H1 (cell line): Measurements from ENCODE around the gene ADGRL3. TPM values are rescaled to one million over a fixed set of nuclear protein-coding genes. Genes with fewer than 3 reads are reported as not detected.

Source experiments
- CTCF ChIA-PET: fragments of 300-600 bp; sonication (Branson Sonifier 250); formaldehyde crosslinking; loops from one replicate; lab custom pipeline; 2021; ENCODE audit not compliant: partially characterized antibody; lab: Charles Lee
- POLR2A ChIA-PET: fragments of 300-600 bp; sonication (Branson Sonifier 250); formaldehyde crosslinking; loops from one replicate; lab custom pipeline; 2021; ENCODE audit warnings: inconsistent platforms; ENCODE audit not compliant: partially characterized antibody; lab: Charles Lee
- DNase-seq, 2 experiments: peaks; one replicate each; pipeline versions ENCODE4 v3.0.0 to v3.0.0-alpha.2; 2010 to 2022; ENCODE audit warnings: low spot score in 2 of 2, low read depth in 1 of 2, mixed read lengths in 1 of 2
- FAIRE-seq: peaks from 2 replicates; lab custom pipeline; 2011; peaks lifted over from hg19 to GRCh38; lab: Jason Lieb, UNC
- H2AFZ ChIP-seq: 2 replicates; pipeline ENCODE4 v1.8.1; 2012; ENCODE audit warnings: low read length, inconsistent platforms
- H2AK5ac ChIP-seq: 2 replicates; pipeline ENCODE4 v1.6.1; 2013; ENCODE audit warnings: low read depth, low read length
- H2BK120ac ChIP-seq: replicated peaks from 2 replicates; pipeline ENCODE3; 2013; ENCODE audit warnings: low read depth, low read length, inconsistent platforms
- H2BK12ac ChIP-seq: 2 replicates; pipeline ENCODE4 v1.6.1; 2013; ENCODE audit warnings: low read depth, low read length
- H2BK15ac ChIP-seq: 2 replicates; pipeline ENCODE4 v1.6.1; 2013; ENCODE audit warnings: low read length
- H2BK20ac ChIP-seq: 2 replicates; pipeline ENCODE4 v1.6.1; 2013; ENCODE audit warnings: low read length
- H2BK5ac ChIP-seq: 2 replicates; pipeline ENCODE4 v1.6.1; 2013; ENCODE audit warnings: low read depth, low read length
- H3K14ac ChIP-seq: 2 replicates; pipeline ENCODE4 v1.6.1; 2013; ENCODE audit warnings: inconsistent platforms; ENCODE audit not compliant: insufficient read length
- H3K18ac ChIP-seq: 2 replicates; pipeline ENCODE4 v1.6.1; 2013; ENCODE audit warnings: low read length; ENCODE audit errors: extremely low read depth
- H3K23ac ChIP-seq: 2 replicates; pipeline ENCODE4 v1.6.1; 2013; ENCODE audit warnings: inconsistent platforms; ENCODE audit not compliant: insufficient read length
- H3K23me2 ChIP-seq: 2 replicates; pipeline ENCODE4 v1.6.1; 2013; ENCODE audit warnings: low read depth, low read length
- H3K27ac ChIP-seq: 2 replicates; pipeline ENCODE4 v1.6.1; 2011; ENCODE audit warnings: low read depth, low read length, inconsistent platforms
- H3K27me3 ChIP-seq, 4 experiments: replicated peaks in 1 of 4; 1 replicate in 1 of 4; 2 replicates in 3 of 4; pipeline versions ENCODE4 v1.6.1 to v1.8.1; 2011 to 2013; ENCODE audit warnings: low read length in 3 of 4, mild to moderate bottlenecking in 3 of 4, inconsistent platforms in 2 of 4, mixed read lengths in 2 of 4, moderate library complexity in 1 of 4; ENCODE audit not compliant: control insufficient read depth in 3 of 4, insufficient read depth in 3 of 4; ENCODE audit errors: extremely low read depth in 1 of 4
- H3K36me3 ChIP-seq, 4 experiments: 2 replicates each; pipeline versions ENCODE4 v1.6.1 to v1.8.1; 2011 to 2013; ENCODE audit warnings: mild to moderate bottlenecking in 4 of 4, low read length in 3 of 4, moderate library complexity in 2 of 4, control low read depth in 1 of 4, inconsistent platforms in 1 of 4; ENCODE audit not compliant: insufficient read depth in 4 of 4, control insufficient read depth in 2 of 4
- H3K4ac ChIP-seq: replicated peaks from 2 replicates; pipeline ENCODE3; 2013; ENCODE audit warnings: low read length, low read depth, mixed read lengths, inconsistent platforms; ENCODE audit not compliant: insufficient read length
- H3K4me1 ChIP-seq, 4 experiments: replicated peaks in 1 of 4; 1 replicate in 1 of 4; 2 replicates in 3 of 4; pipeline versions ENCODE4 v1.6.1 to v1.8.1; 2011 to 2013; ENCODE audit warnings: low read length in 3 of 4, inconsistent platforms in 2 of 4, mixed read lengths in 1 of 4; ENCODE audit not compliant: insufficient read depth in 4 of 4, control insufficient read depth in 3 of 4
- H3K4me2 ChIP-seq, 2 experiments: 2 replicates each; pipeline versions ENCODE4 v1.6.1 to v1.8.1; 2011 to 2013; ENCODE audit warnings: low read depth in 2 of 2, low read length in 2 of 2, control low read depth in 1 of 2, inconsistent platforms in 1 of 2, mild to moderate bottlenecking in 1 of 2; ENCODE audit not compliant: insufficient read depth in 1 of 2
- H3K4me3 ChIP-seq, 4 experiments: fragments of 200-600, 300-600 bp in 1 of 4; sonication (generic), shearing (Covaris generic), sonication (Bioruptor Twin) in 1 of 4; 2 replicates each; pipeline versions ENCODE4 v1.5.1 to v1.8.1; 2011 to 2016; ENCODE audit warnings: low read length in 4 of 4, low read depth in 3 of 4, control low read depth in 2 of 4, inconsistent platforms in 2 of 4, mild to moderate bottlenecking in 2 of 4, mixed read lengths in 1 of 4, moderate library complexity in 1 of 4; ENCODE audit not compliant: insufficient read depth in 2 of 4; ENCODE audit errors: extremely low read depth in 1 of 4
- H3K56ac ChIP-seq: replicated peaks from 2 replicates; pipeline ENCODE3; 2013; ENCODE audit warnings: low read depth, mild to moderate bottlenecking, mixed read lengths, low read length, inconsistent platforms; ENCODE audit not compliant: insufficient read length
- H3K79me1 ChIP-seq: 2 replicates; pipeline ENCODE4 v1.6.1; 2013; ENCODE audit warnings: low read depth, low read length, control low read depth
- H3K79me2 ChIP-seq, 2 experiments: 2 replicates each; pipeline versions ENCODE4 v1.6.1 to v1.8.1; 2012 to 2013; ENCODE audit warnings: low read length in 2 of 2, mild to moderate bottlenecking in 2 of 2, inconsistent platforms in 1 of 2; ENCODE audit not compliant: insufficient read depth in 2 of 2, control insufficient read depth in 1 of 2
- H3K9ac ChIP-seq, 4 experiments: replicated peaks in 1 of 4; 1 replicate in 1 of 4; 2 replicates in 3 of 4; pipeline versions ENCODE4 v1.6.1 to v1.8.1; 2011 to 2013; ENCODE audit warnings: low read depth in 3 of 4, low read length in 3 of 4, control low read depth in 2 of 4, mild to moderate bottlenecking in 2 of 4, moderate library complexity in 2 of 4, inconsistent platforms in 1 of 4; ENCODE audit errors: extremely low read depth in 1 of 4
- H3K9me3 ChIP-seq, 2 experiments: 2 replicates each; pipeline versions ENCODE4 v1.6.1 to v1.8.1; 2012 to 2013; ENCODE audit warnings: mild to moderate bottlenecking in 2 of 2, moderate library complexity in 2 of 2, control low read depth in 1 of 2, inconsistent platforms in 1 of 2, low read depth in 1 of 2, low read length in 1 of 2, mixed read lengths in 1 of 2; ENCODE audit not compliant: insufficient read depth in 2 of 2
- H4K20me1 ChIP-seq, 2 experiments: replicated peaks in 1 of 2; 2 replicates each; pipeline versions ENCODE3 to v1.8.1; 2011 to 2013; ENCODE audit warnings: inconsistent platforms in 2 of 2, low read length in 2 of 2, mild to moderate bottlenecking in 1 of 2; ENCODE audit not compliant: insufficient read depth in 2 of 2, control insufficient read depth in 1 of 2
- H4K5ac ChIP-seq: 2 replicates; pipeline ENCODE4 v1.6.1; 2013; ENCODE audit warnings: low read length, low read depth, mixed read lengths, inconsistent platforms; ENCODE audit not compliant: insufficient read length
- H4K8ac ChIP-seq: 2 replicates; pipeline ENCODE4 v1.8.0; 2013; ENCODE audit warnings: mild to moderate bottlenecking, moderate library complexity, low read length, inconsistent platforms; ENCODE audit not compliant: insufficient read depth; ENCODE audit errors: extremely low read depth
- H4K91ac ChIP-seq: replicated peaks from 2 replicates; pipeline ENCODE3; 2013; ENCODE audit warnings: low read length, mixed read lengths, inconsistent platforms; ENCODE audit not compliant: insufficient read length
- BCL11A ChIP-seq, 2 experiments: IDR thresholded peaks; one replicate each; pipeline ENCODE4 v1.6.1; 2011; ENCODE audit warnings: low read depth in 2 of 2, low read length in 2 of 2, mild to moderate bottlenecking in 2 of 2
- BRCA1 ChIP-seq: IDR thresholded peaks from 2 replicates; pipeline ENCODE4 v1.6.1; 2012; ENCODE audit warnings: low read depth, low read length, improper control_type of control experiment
- EP300 ChIP-seq, 2 experiments: IDR thresholded peaks; 1 replicate in 1 of 2; 2 replicates in 1 of 2; pipeline ENCODE4 v1.6.1; 2011 to 2012; ENCODE audit warnings: low read depth in 2 of 2, low read length in 2 of 2, mild to moderate bottlenecking in 2 of 2, borderline replicate concordance in 1 of 2, inconsistent platforms in 1 of 2, moderate library complexity in 1 of 2
- HDAC6 ChIP-seq: IDR thresholded peaks from one replicate; pipeline ENCODE4 v1.7.1; 2012; ENCODE audit warnings: low read depth, mild to moderate bottlenecking, inconsistent platforms, low read length, moderate library complexity
- NANOG ChIP-seq: IDR thresholded peaks from 2 replicates; pipeline ENCODE4 v1.6.1; 2011; ENCODE audit warnings: low read length, low read depth, mild to moderate bottlenecking, inconsistent platforms; ENCODE audit not compliant: insufficient read depth, poor library complexity, severe bottlenecking
- RFX5 ChIP-seq: IDR thresholded peaks from 2 replicates; pipeline ENCODE4 v1.6.1; 2011; ENCODE audit warnings: low read depth, low read length, improper control_type of control experiment, borderline replicate concordance
- SIX5 ChIP-seq: IDR thresholded peaks from 2 replicates; pipeline ENCODE4 v1.6.1; 2011; ENCODE audit warnings: mild to moderate bottlenecking, low read depth, low read length
- SP4 ChIP-seq: IDR thresholded peaks from 2 replicates; pipeline ENCODE4 v1.6.1; 2012; ENCODE audit warnings: low read length, inconsistent platforms
- polyA plus RNA-seq, 7 experiments: library from polyadenylated mRNA; depleted of rRNA in 3 of 7; stranded (reverse) in 5 of 7; unstranded in 2 of 7; fragments of >200 nt in 5 of 7; fragments of 200-250 nt in 2 of 7; gene quantifications; 1 replicate in 5 of 7; 2 replicates in 1 of 7; 4 replicates in 1 of 7; pipeline versions ENCODE4 v1.2.1 to v1.2.3, GENCODE V29; 2011 to 2013; ENCODE audit warnings: missing spikeins in 2 of 7, mixed read lengths in 2 of 7
- total RNA-seq: library from RNA; stranded (reverse); fragmentation: NEBNext Ultra II Directional; extraction: Animal tissue kit (Norgen Biotek cat#: 25700); gene quantifications from 2 replicates; pipeline ENCODE4 v1.2.1, GENCODE V29; 2021

Gene ADGRL3
- total and polyA plus RNA-seq, 2 of the 8 experiments (the other 6 are each of a cell fraction or from before 2014, with no cell fraction given) = 6.6 to 13.0 TPM

- Histone ChIP-seq H2BK120ac (no peak overlapping the region), H3K4me2 (no peak overlapping the region), H3K4me1 (peaks cover 0 to 5% (median 2%) of the 10 kb centered on the region in 4 experiments; a peak in 2 of 7 replicates)
Observed at GRCh38 chr4:61739887-61740286, 539.8 kb downstream of the ADGRL3 start.

More at GRCh38 chr4:61739887-61740286, 539.8 kb downstream of the ADGRL3 start:
- no peak overlapping the region for H4K5ac ChIP-seq
- POLR2A ChIA-PET = no interaction called here
- no peaks in the 10 kb centered on the region for H3K23me2 ChIP-seq
- no peak for FAIRE-seq
- H3K4me3 ChIP-seq = no peak overlapping the region
- no peak overlapping the region for H2AK5ac ChIP-seq
- H3K9me3 ChIP-seq = peaks cover 15 to 17% of the 10 kb centered on the region in 2 experiments
- no peak for DNase-seq
- H3K79me1 ChIP-seq = no peaks in the 10 kb centered on the region
- H3K27ac ChIP-seq = no peak overlapping the region
- H2BK12ac ChIP-seq = no peak overlapping the region
- no peak overlapping the region for H2BK15ac ChIP-seq
- H3K4ac ChIP-seq = no peak overlapping the region
- H3K79me2 ChIP-seq = no peaks in the 10 kb centered on the region; a peak in 2 of 4 replicates
- peaks cover 0 to 2% of the 10 kb centered on the region in 2 experiments for H4K20me1 ChIP-seq
- no peak overlapping the region for H3K56ac ChIP-seq
- CTCF ChIA-PET = interaction anchor here (1.4 kb wide), 1 partner anchor 17 kb away, joined by 7 read pairs; no protein-coding TSS in a partner anchor
- no peaks in the 10 kb centered on the region for H3K27me3 ChIP-seq
- no peak overlapping the region for H3K18ac ChIP-seq
- H3K36me3 ChIP-seq = peaks cover 4 to 77% (median 44%) of the 10 kb centered on the region in 4 experiments; a peak in 6 of 8 replicates
- no peak overlapping the region for H2BK5ac ChIP-seq
- H3K9ac ChIP-seq = no peak overlapping the region
- H3K23ac ChIP-seq = no peak overlapping the region
- H4K8ac ChIP-seq = no peak overlapping the region
- no peak overlapping the region for H2BK20ac ChIP-seq
- TF ChIP-seq NANOG = no peak
- TF ChIP-seq EP300 (IDR thresholded peaks at IDR 0.05; ENCODE audit: borderline replicate concordance in 1 of 2, low read depth in 2 of 2, low read length in 2 of 2) = no peak
- no peak for TF ChIP-seq SIX5
- no peak for TF ChIP-seq BCL11A (IDR thresholded peaks at IDR 0.05; ENCODE audit: low read depth in 2 of 2, low read length in 2 of 2)
- TF ChIP-seq BRCA1 = no peak
- TF ChIP-seq HDAC6 = no peak
- no peak for TF ChIP-seq SP4
- no peak for TF ChIP-seq RFX5
- H3K14ac ChIP-seq = no peak overlapping the region
- no peak overlapping the region for H4K91ac ChIP-seq
- H2AFZ ChIP-seq = no peak overlapping the region
